Activated naive CD8-positive, alpha-beta T cell treated with anti-CD3 and anti-CD28 coated beads for 36 hours (primary cell): Measurements from ENCODE around the gene MKS1. TPM values are rescaled to one million over a fixed set of nuclear protein-coding genes. Genes with fewer than 3 reads are reported as not detected.

Experiments
- DNase-seq: peaks from one replicate; pipeline ENCODE4 v3.0.0; 2021
- H3K27ac Mint-ChIP-seq: one replicate; pipeline ENCODE4 v1.8.0; 2022; ENCODE audit warnings: mild to moderate bottlenecking, moderate library complexity, mixed read lengths
- H3K27me3 Mint-ChIP-seq: one replicate; pipeline ENCODE4 v1.8.0; 2022; ENCODE audit warnings: mild to moderate bottlenecking, mixed read lengths
- H3K36me3 Mint-ChIP-seq: one replicate; pipeline ENCODE4 v1.8.0; 2021; ENCODE audit warnings: mild to moderate bottlenecking, mixed read lengths
- H3K4me1 Mint-ChIP-seq: one replicate; pipeline ENCODE4 v1.8.0; 2021; ENCODE audit warnings: mixed read lengths
- H3K4me3 Mint-ChIP-seq: one replicate; pipeline ENCODE4 v1.8.0; 2022; ENCODE audit warnings: mild to moderate bottlenecking, moderate library complexity, mixed read lengths
- H3K9me3 Mint-ChIP-seq: one replicate; pipeline ENCODE4 v1.8.0; 2022; ENCODE audit warnings: mixed read lengths
- total RNA-seq, 2 experiments: library from RNA; stranded (reverse); gene quantifications; one replicate each; pipeline ENCODE4 v1.2.3, GENCODE V29; 2021

Gene MKS1
- total RNA-seq, 2 experiments from 2014 or later = 24.3 to 27.0 TPM

- Mint-ChIP-seq H3K4me3 (no peak overlapping the region), H3K4me1 (peaks cover 15% of the 10 kb centered on the region), H3K36me3 (no peaks in the 10 kb centered on the region), H3K9me3 (no peaks in the 10 kb centered on the region), H3K27me3 (peaks cover 27% of the 10 kb centered on the region), H3K27ac (no peak overlapping the region)
- DNase-seq = no peak
These were observed 29.9 kb upstream of the MKS1 start for GRCh38 chr17:58248955-58249269.

GRCh38 chr17:58247511-58248363, 28.7 kb upstream of the MKS1 start:
- no peaks in the 10 kb centered on the region for H3K36me3 Mint-ChIP-seq
- no peak overlapping the region for H3K27ac Mint-ChIP-seq
- peaks cover 15% of the 10 kb centered on the region for H3K4me1 Mint-ChIP-seq
- no peak overlapping the region for H3K4me3 Mint-ChIP-seq
- no peaks in the 10 kb centered on the region for H3K9me3 Mint-ChIP-seq
- DNase-seq = no peak
- H3K27me3 Mint-ChIP-seq = peaks cover 35% of the 10 kb centered on the region

GRCh38 chr17:58246781-58247180, 27.7 kb upstream of the MKS1 start:
- Mint-ChIP-seq H3K36me3 (no peaks in the 10 kb centered on the region), H3K4me3 (no peak overlapping the region), H3K27ac (no peak overlapping the region), H3K4me1 (peaks cover 15% of the 10 kb centered on the region), H3K27me3 (peaks cover 33% of the 10 kb centered on the region), H3K9me3 (no peaks in the 10 kb centered on the region)
- no peak for DNase-seq

GRCh38 chr17:58246104-58246740, 27.2 kb upstream of the MKS1 start:
- Mint-ChIP-seq H3K4me3 (no peak overlapping the region), H3K4me1 (peaks cover 15% of the 10 kb centered on the region), H3K27me3 (peaks cover 37% of the 10 kb centered on the region), H3K36me3 (no peaks in the 10 kb centered on the region), H3K27ac (no peak overlapping the region), H3K9me3 (no peaks in the 10 kb centered on the region)
- DNase-seq = no peak

GRCh38 chr17:58245428-58246103, 26.5 kb upstream of the MKS1 start:
- Mint-ChIP-seq H3K27me3 (peaks cover 41% of the 10 kb centered on the region), H3K36me3 (no peaks in the 10 kb centered on the region), H3K4me3 (no peak overlapping the region), H3K9me3 (no peaks in the 10 kb centered on the region), H3K27ac (no peak overlapping the region), H3K4me1 (peaks cover 15% of the 10 kb centered on the region)
- DNase-seq = no peak

GRCh38 chr17:58244963-58245362, 25.9 kb upstream of the MKS1 start:
- peaks cover 46% of the 10 kb centered on the region for H3K27me3 Mint-ChIP-seq
- DNase-seq = no peak

GRCh38 chr17:58242171-58242784, 23.2 kb upstream of the MKS1 start:
- no peaks in the 10 kb centered on the region for H3K36me3 Mint-ChIP-seq
- no peaks in the 10 kb centered on the region for H3K9me3 Mint-ChIP-seq
- no peak for DNase-seq
- peaks cover 47% of the 10 kb centered on the region for H3K27me3 Mint-ChIP-seq
- H3K4me1 Mint-ChIP-seq = peaks cover 1% of the 10 kb centered on the region
- no peak overlapping the region for H3K4me3 Mint-ChIP-seq
- H3K27ac Mint-ChIP-seq = no peak overlapping the region

More at GRCh38 chr17:58244963-58245362, 25.9 kb upstream of the MKS1 start:
- H3K27ac Mint-ChIP-seq = no peak overlapping the region
- no peak overlapping the region for H3K4me3 Mint-ChIP-seq
- no peaks in the 10 kb centered on the region for H3K9me3 Mint-ChIP-seq
- peaks cover 15% of the 10 kb centered on the region for H3K4me1 Mint-ChIP-seq
- no peaks in the 10 kb centered on the region for H3K36me3 Mint-ChIP-seq

- Mint-ChIP-seq H3K4me3 (no peak overlapping the region), H3K9me3 (no peaks in the 10 kb centered on the region), H3K4me1 (peaks cover 1% of the 10 kb centered on the region), H3K27ac (no peak overlapping the region), H3K27me3 (peaks cover 62% of the 10 kb centered on the region), H3K36me3 (no peaks in the 10 kb centered on the region)
- DNase-seq = no peak
These were observed 20.9 kb upstream of the MKS1 start for GRCh38 chr17:58239987-58240386.

GRCh38 chr17:58238147-58238634, 19.1 kb upstream of the MKS1 start, which contains the start of gene LPO:
TSS of gene LPO (plus strand) at chr17:58238584. CDS start at chr17:58242980, 4,396 bp downstream.
- H3K27me3 Mint-ChIP-seq = peaks cover 58% of the 10 kb centered on the region

GRCh38 chr17:58236394-58236793, 17.3 kb upstream of the MKS1 start:
- no peaks in the 10 kb centered on the region for H3K9me3 Mint-ChIP-seq
- no peak for DNase-seq
- peaks cover 7% of the 10 kb centered on the region for H3K4me1 Mint-ChIP-seq
- H3K36me3 Mint-ChIP-seq = no peaks in the 10 kb centered on the region
- no peak overlapping the region for H3K4me3 Mint-ChIP-seq
- H3K27ac Mint-ChIP-seq = no peak overlapping the region
- H3K27me3 Mint-ChIP-seq = peaks cover 50% of the 10 kb centered on the region

More at GRCh38 chr17:58238147-58238634, 19.1 kb upstream of the MKS1 start, which contains the start of gene LPO:
- H3K9me3 Mint-ChIP-seq = no peaks in the 10 kb centered on the region
- no peaks in the 10 kb centered on the region for H3K4me1 Mint-ChIP-seq
- no peak within 1 kb of the TSS for H3K27ac Mint-ChIP-seq
- H3K36me3 Mint-ChIP-seq = no peaks in the 10 kb centered on the region
- H3K4me3 Mint-ChIP-seq = no peak within 1 kb of the TSS
- no peak for DNase-seq

- Mint-ChIP-seq H3K9me3 (no peaks in the 10 kb centered on the region), H3K27ac (no peak overlapping the region), H3K36me3 (no peaks in the 10 kb centered on the region), H3K4me3 (no peak overlapping the region), H3K27me3 (peaks cover 49% of the 10 kb centered on the region), H3K4me1 (peaks cover 7% of the 10 kb centered on the region)
- no peak for DNase-seq
These were observed 16.8 kb upstream of the MKS1 start for GRCh38 chr17:58235821-58236220.

- Mint-ChIP-seq H3K4me1 (peaks cover 7% of the 10 kb centered on the region), H3K27me3 (peaks cover 40% of the 10 kb centered on the region), H3K4me3 (no peak overlapping the region), H3K36me3 (no peaks in the 10 kb centered on the region), H3K9me3 (no peaks in the 10 kb centered on the region), H3K27ac (no peak overlapping the region)
- DNase-seq = no peak
These were observed 15.5 kb upstream of the MKS1 start for GRCh38 chr17:58234512-58234911.

- no peaks in the 10 kb centered on the region for H3K36me3 Mint-ChIP-seq
- H3K27me3 Mint-ChIP-seq = peaks cover 44% of the 10 kb centered on the region
- DNase-seq = no peak
- no peak overlapping the region for H3K4me3 Mint-ChIP-seq
- H3K4me1 Mint-ChIP-seq = peaks cover 7% of the 10 kb centered on the region
- no peaks in the 10 kb centered on the region for H3K9me3 Mint-ChIP-seq
- no peak overlapping the region for H3K27ac Mint-ChIP-seq
These were observed 14.5 kb upstream of the MKS1 start for GRCh38 chr17:58233543-58233942.

GRCh38 chr17:58232707-58233156, 13.7 kb upstream of the MKS1 start:
- Mint-ChIP-seq H3K9me3 (no peaks in the 10 kb centered on the region), H3K4me3 (no peak overlapping the region), H3K36me3 (no peaks in the 10 kb centered on the region), H3K27ac (no peak overlapping the region), H3K27me3 (peaks cover 45% of the 10 kb centered on the region), H3K4me1 (peaks cover 7% of the 10 kb centered on the region)
- no peak for DNase-seq

GRCh38 chr17:58231641-58232040, 12.6 kb upstream of the MKS1 start:
- Mint-ChIP-seq H3K4me1 (peaks cover 7% of the 10 kb centered on the region), H3K36me3 (no peaks in the 10 kb centered on the region), H3K27me3 (peaks cover 43% of the 10 kb centered on the region), H3K4me3 (no peak overlapping the region), H3K27ac (no peak overlapping the region), H3K9me3 (no peaks in the 10 kb centered on the region)
- DNase-seq = no peak
